Mesenchymal stem cell (in vitro differentiated cells and primary cell): Measurements from ENCODE around the gene ATF7IP.

Experiments
- DNase-seq: peaks from one replicate; pipeline ENCODE4 v3.0.0-alpha.2; 2013
- H2AFZ ChIP-seq: one replicate; pipeline ENCODE4 v1.6.1; 2013; ENCODE audit warnings: low read depth, mild to moderate bottlenecking, control low read depth, inconsistent platforms, low read length, moderate library complexity
- H2AK5ac ChIP-seq: 2 replicates; pipeline ENCODE4 v1.6.1; 2013; ENCODE audit warnings: low read length, moderate library complexity, mild to moderate bottlenecking, inconsistent platforms; ENCODE audit not compliant: severe bottlenecking
- H2BK120ac ChIP-seq: one replicate; pipeline ENCODE4 v1.6.1; 2013; ENCODE audit warnings: low read depth, mild to moderate bottlenecking, inconsistent platforms, low read length, moderate library complexity
- H2BK12ac ChIP-seq, 2 experiments: one replicate each; pipeline ENCODE4 v1.6.1; 2013; ENCODE audit warnings: inconsistent platforms in 2 of 2, low read length in 2 of 2, mild to moderate bottlenecking in 2 of 2, moderate library complexity in 2 of 2, control low read depth in 1 of 2
- H2BK15ac ChIP-seq: one replicate; pipeline ENCODE4 v1.6.1; 2013; ENCODE audit warnings: mild to moderate bottlenecking, low read depth, inconsistent platforms; ENCODE audit not compliant: poor library complexity, severe bottlenecking
- H2BK5ac ChIP-seq: 2 replicates; pipeline ENCODE4 v1.6.1; 2013; ENCODE audit warnings: low read depth, mild to moderate bottlenecking, low read length, control low read depth, inconsistent platforms; ENCODE audit not compliant: poor library complexity, severe bottlenecking
- H3K14ac ChIP-seq, 2 experiments: one replicate each; pipeline ENCODE4 v1.6.1; 2013; ENCODE audit warnings: inconsistent platforms in 2 of 2, low read length in 2 of 2, control low read depth in 1 of 2, mild to moderate bottlenecking in 1 of 2, moderate library complexity in 1 of 2
- H3K18ac ChIP-seq, 2 experiments: one replicate each; pipeline ENCODE4 v1.6.1; 2013; ENCODE audit warnings: inconsistent platforms in 2 of 2, low read length in 2 of 2, control low read depth in 1 of 2, low read depth in 1 of 2, mild to moderate bottlenecking in 1 of 2
- H3K23ac ChIP-seq, 2 experiments: one replicate each; pipeline ENCODE4 v1.6.1; 2013; ENCODE audit warnings: inconsistent platforms in 2 of 2, low read length in 2 of 2, mild to moderate bottlenecking in 2 of 2, moderate library complexity in 2 of 2, control low read depth in 1 of 2
- H3K27ac ChIP-seq: 2 replicates; pipeline ENCODE4 v1.5.1; 2013; ENCODE audit warnings: mild to moderate bottlenecking, moderate library complexity, low read length, control low read depth, inconsistent platforms; ENCODE audit not compliant: poor library complexity, severe bottlenecking
- H3K27me3 ChIP-seq, 2 experiments: 2 replicates each; pipeline versions ENCODE4 v1.6.1 to v1.7.0; 2013; ENCODE audit warnings: low read length in 2 of 2, mild to moderate bottlenecking in 2 of 2, moderate library complexity in 2 of 2, control low read depth in 1 of 2, inconsistent platforms in 1 of 2; ENCODE audit not compliant: control insufficient read depth in 1 of 2, insufficient read depth in 1 of 2
- H3K36me3 ChIP-seq, 2 experiments: 2 replicates each; pipeline versions ENCODE4 v1.6.1 to v1.7.0; 2013; ENCODE audit warnings: low read length in 2 of 2, control low read depth in 1 of 2, inconsistent platforms in 1 of 2, low read depth in 1 of 2, mild to moderate bottlenecking in 1 of 2; ENCODE audit not compliant: insufficient read depth in 2 of 2, control insufficient read depth in 1 of 2
- H3K4ac ChIP-seq, 2 experiments: one replicate each; pipeline ENCODE4 v1.6.1; 2013; ENCODE audit warnings: inconsistent platforms in 2 of 2, low read length in 2 of 2, mild to moderate bottlenecking in 2 of 2, moderate library complexity in 2 of 2, control low read depth in 1 of 2, low read depth in 1 of 2
- H3K4me1 ChIP-seq: 2 replicates; pipeline ENCODE4 v1.6.1; 2013; ENCODE audit warnings: low read depth, low read length, control low read depth; ENCODE audit not compliant: control insufficient read depth, insufficient read depth
- H3K4me2 ChIP-seq: 2 replicates; pipeline ENCODE4 v1.6.1; 2013; ENCODE audit warnings: low read length, mild to moderate bottlenecking, inconsistent platforms; ENCODE audit not compliant: poor library complexity, severe bottlenecking
- H3K4me3 ChIP-seq, 2 experiments: 2 replicates each; pipeline versions ENCODE4 v1.5.1 to v1.7.0; 2013; ENCODE audit warnings: low read length in 2 of 2, mild to moderate bottlenecking in 2 of 2, control low read depth in 1 of 2, low read depth in 1 of 2; ENCODE audit not compliant: insufficient read depth in 1 of 2
- H3K79me1 ChIP-seq: replicated peaks from 2 replicates; pipeline ENCODE4 v1.6.1; 2013; ENCODE audit warnings: mild to moderate bottlenecking, control low read depth, low read length, inconsistent platforms; ENCODE audit not compliant: poor library complexity, severe bottlenecking
- H3K9ac ChIP-seq: 2 replicates; pipeline ENCODE4 v1.7.0; 2013; ENCODE audit warnings: mild to moderate bottlenecking, low read length, moderate library complexity
- H3K9me3 ChIP-seq: 2 replicates; pipeline ENCODE4 v1.7.0; 2013; ENCODE audit warnings: mild to moderate bottlenecking, low read length; ENCODE audit not compliant: control insufficient read depth
- H4K8ac ChIP-seq: one replicate; pipeline ENCODE4 v1.6.1; 2013; ENCODE audit warnings: inconsistent platforms, mild to moderate bottlenecking, low read length, moderate library complexity
- H4K91ac ChIP-seq: one replicate; pipeline ENCODE4 v1.6.1; 2013; ENCODE audit warnings: mild to moderate bottlenecking, low read length, inconsistent platforms
- WGBS: methylation state at CpG from one replicate; pipeline ENCODE4 v1.1.7; 2013; ENCODE audit warnings: mixed read lengths; 5-methylcytosine and 5-hydroxymethylcytosine counted together

ATF7IP gene

GRCh38 chr12:14424545-14424944, 59.1 kb downstream of the ATF7IP start:
- no peak overlapping the region for H3K14ac ChIP-seq
- no peak overlapping the region for H4K8ac ChIP-seq
- H4K91ac ChIP-seq: no peak overlapping the region
- DNase-seq: no peak
- H3K4me3 ChIP-seq: no peak overlapping the region
- no peak overlapping the region for H2BK12ac ChIP-seq
- no peak overlapping the region for H3K18ac ChIP-seq
- peaks cover 15 to 73% of the 10 kb centered on the region in 2 experiments for H3K36me3 ChIP-seq
- H3K4me2 ChIP-seq: no peak overlapping the region
- no peak overlapping the region for H2BK5ac ChIP-seq
- H2AK5ac ChIP-seq: no peak overlapping the region
- no peak overlapping the region for H2BK120ac ChIP-seq
- H3K27ac ChIP-seq: no peak overlapping the region
- 98% methylated on average over 3 of the region's 3 CpGs for WGBS
- no peaks in the 10 kb centered on the region for H3K27me3 ChIP-seq
- H3K79me1 ChIP-seq: peaks cover 16% of the 10 kb centered on the region
- peaks cover 35% of the 10 kb centered on the region for H3K9me3 ChIP-seq
- H3K23ac ChIP-seq: no peak overlapping the region
- no peaks in the 10 kb centered on the region for H3K4me1 ChIP-seq
- no peak overlapping the region for H2AFZ ChIP-seq
- no peak overlapping the region for H3K4ac ChIP-seq
- H3K9ac ChIP-seq: no peak overlapping the region
- H2BK15ac ChIP-seq: no peak overlapping the region

DNA sequence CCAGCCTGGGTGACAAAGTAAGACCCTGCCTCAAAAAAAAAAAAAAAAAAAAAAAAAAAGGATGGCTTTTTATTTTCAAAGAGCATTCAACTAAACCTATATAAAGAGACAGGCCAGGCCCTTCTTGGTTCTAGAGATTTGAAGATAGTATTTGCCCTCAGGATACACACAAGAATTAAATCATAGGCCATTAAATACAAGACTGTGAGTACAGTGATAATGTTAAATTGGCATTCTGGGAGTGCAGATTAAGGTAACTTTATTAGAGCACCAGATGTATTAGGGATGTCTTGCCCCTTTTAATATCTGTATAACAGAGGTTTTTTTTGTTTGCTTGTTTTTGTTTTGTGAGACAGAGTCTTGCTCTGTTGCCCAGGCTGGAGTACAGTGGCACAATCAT, 61.3 kb downstream of the ATF7IP start:
- Histone ChIP-seq H3K9ac (no peak overlapping the region), H3K18ac (no peak overlapping the region), H3K4me1 (no peaks in the 10 kb centered on the region), H3K27ac (no peak overlapping the region), H3K4me3 (no peak overlapping the region), H3K23ac (no peak overlapping the region), H2BK15ac (no peak overlapping the region), H3K4ac (no peak overlapping the region), H3K9me3 (peaks cover 29% of the 10 kb centered on the region), H4K8ac (no peak overlapping the region), H4K91ac (no peak overlapping the region), H2BK5ac (no peak overlapping the region), H3K4me2 (no peak overlapping the region), H3K79me1 (peaks cover 12% of the 10 kb centered on the region), H2BK12ac (no peak overlapping the region), H3K27me3 (no peaks in the 10 kb centered on the region), H3K14ac (no peak overlapping the region), H2BK120ac (no peak overlapping the region), H2AK5ac (no peak overlapping the region), H2AFZ (no peak overlapping the region), H3K36me3 (peaks cover 15 to 74% of the 10 kb centered on the region in 2 experiments)
- no peak for DNase-seq

DNA sequence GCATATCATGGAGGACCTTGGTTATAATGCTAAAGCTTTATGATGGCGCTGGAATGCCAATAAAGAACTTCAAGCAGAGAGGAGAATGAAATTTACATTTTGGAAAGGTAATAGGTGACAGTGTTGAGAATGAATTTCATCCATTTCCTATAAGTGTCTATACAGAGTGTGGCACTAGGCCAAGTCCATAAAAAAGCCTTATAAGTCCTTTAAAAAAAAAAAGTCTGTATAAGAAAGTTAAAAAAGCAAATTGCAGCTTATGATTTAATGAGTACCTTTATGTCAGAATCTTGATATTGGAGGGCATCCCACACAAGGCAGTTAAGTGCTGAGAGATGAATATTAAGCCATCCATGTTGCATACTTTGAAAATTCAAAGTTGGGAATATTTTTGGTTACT, 62.4 kb downstream of the ATF7IP start:
- DNase-seq: no peak
- Histone ChIP-seq H3K9me3 (peaks cover 19% of the 10 kb centered on the region), H3K18ac (no peak overlapping the region), H4K8ac (no peak overlapping the region), H3K14ac (no peak overlapping the region), H3K4me3 (no peak overlapping the region), H3K79me1 (peaks cover 14% of the 10 kb centered on the region), H3K36me3 (peaks cover 15 to 66% of the 10 kb centered on the region in 2 experiments), H4K91ac (no peak overlapping the region), H2BK12ac (no peak overlapping the region), H3K4me2 (no peak overlapping the region), H3K27ac (no peak overlapping the region), H3K23ac (no peak overlapping the region), H2BK5ac (no peak overlapping the region), H3K4me1 (no peaks in the 10 kb centered on the region), H2BK15ac (no peak overlapping the region), H2AFZ (no peak overlapping the region), H3K9ac (no peak overlapping the region), H2AK5ac (no peak overlapping the region), H3K27me3 (no peaks in the 10 kb centered on the region), H2BK120ac (no peak overlapping the region), H3K4ac (no peak overlapping the region)
- WGBS: 96% methylated on average over 1 of the region's 1 CpG

- Histone ChIP-seq H2BK5ac (no peak overlapping the region), H3K79me1 (peaks cover 9% of the 10 kb centered on the region), H2AK5ac (no peak overlapping the region), H2BK12ac (no peak overlapping the region), H2BK15ac (no peak overlapping the region), H3K4me2 (no peak overlapping the region), H3K9me3 (peaks cover 7% of the 10 kb centered on the region), H3K4ac (no peak overlapping the region), H3K23ac (no peak overlapping the region), H3K27me3 (no peaks in the 10 kb centered on the region), H3K9ac (no peak overlapping the region), H3K27ac (no peak overlapping the region), H2BK120ac (no peak overlapping the region), H3K4me1 (no peaks in the 10 kb centered on the region), H4K8ac (no peak overlapping the region), H3K36me3 (peaks cover 10 to 57% of the 10 kb centered on the region in 2 experiments), H4K91ac (no peak overlapping the region), H3K14ac (no peak overlapping the region), H3K18ac (no peak overlapping the region), H2AFZ (no peak overlapping the region), H3K4me3 (no peak overlapping the region)
- no peak for DNase-seq
- no CpG with 5 or more reads among the region's 2 CpGs for WGBS
Observed at GRCh38 chr12:14430394-14430986, 65.0 kb downstream of the ATF7IP start.
